Measurements from ENCODE around the gene FGF11. TPM values are rescaled to one million over a fixed set of nuclear protein-coding genes. Genes with fewer than 3 reads are reported as not detected.
A peak's percentile ranks its signal among the peaks of the same experiment; 100 is the strongest.

FGF11 gene
- polyA plus RNA-seq, 1 donor = 6.1 TPM

DNA sequence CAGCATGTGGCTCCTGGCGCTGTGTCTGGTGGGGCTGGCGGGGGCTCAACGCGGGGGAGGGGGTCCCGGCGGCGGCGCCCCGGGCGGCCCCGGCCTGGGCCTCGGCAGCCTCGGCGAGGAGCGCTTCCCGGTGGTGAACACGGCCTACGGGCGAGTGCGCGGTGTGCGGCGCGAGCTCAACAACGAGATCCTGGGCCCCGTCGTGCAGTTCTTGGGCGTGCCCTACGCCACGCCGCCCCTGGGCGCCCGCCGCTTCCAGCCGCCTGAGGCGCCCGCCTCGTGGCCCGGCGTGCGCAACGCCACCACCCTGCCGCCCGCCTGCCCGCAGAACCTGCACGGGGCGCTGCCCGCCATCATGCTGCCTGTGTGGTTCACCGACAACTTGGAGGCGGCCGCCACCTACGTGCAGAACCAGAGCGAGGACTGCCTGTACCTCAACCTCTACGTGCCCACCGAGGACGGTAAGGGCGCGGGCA is 31.0 kb upstream of the FGF11 start:
- no peak for DNase-seq

DNA sequence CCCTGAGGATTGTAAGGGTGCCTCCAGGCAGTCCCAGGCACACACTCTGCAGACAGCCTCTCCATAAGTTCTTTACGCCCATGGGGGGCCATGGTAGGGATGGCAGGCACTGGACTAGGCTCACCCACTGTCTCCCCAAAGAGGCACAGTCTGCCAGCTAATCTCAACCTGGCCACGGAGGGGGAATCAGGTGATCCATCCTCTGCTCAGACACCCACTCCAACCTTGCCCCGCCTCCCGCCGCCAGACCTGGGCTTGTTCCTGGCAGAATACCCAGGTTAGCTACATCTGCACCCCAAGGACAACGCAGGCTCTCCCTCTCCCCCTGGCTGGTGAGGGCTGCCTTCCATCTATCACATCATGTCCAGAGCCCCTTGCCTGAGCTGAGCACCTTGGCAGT is 30.4 kb upstream of the FGF11 start:
- no peak for DNase-seq

DNA sequence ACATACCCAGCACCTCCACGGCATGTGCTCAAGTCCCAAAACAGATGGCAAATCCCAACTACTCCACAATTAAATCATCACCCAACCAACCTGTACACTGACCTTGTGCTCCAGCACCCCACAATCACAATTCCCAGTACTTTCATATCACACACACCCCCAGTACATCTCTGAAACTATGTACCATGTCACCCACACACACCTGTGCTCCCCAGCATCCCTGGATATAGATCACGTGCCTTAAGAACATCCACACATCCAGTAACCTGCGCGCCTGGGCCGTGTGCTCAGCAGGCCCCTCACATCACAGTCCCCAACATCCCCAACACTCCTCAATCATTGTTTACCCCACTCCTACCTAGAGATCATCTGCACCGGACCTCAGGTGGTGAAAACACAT is 29.6 kb upstream of the FGF11 start:
- no peak for DNase-seq

DNA sequence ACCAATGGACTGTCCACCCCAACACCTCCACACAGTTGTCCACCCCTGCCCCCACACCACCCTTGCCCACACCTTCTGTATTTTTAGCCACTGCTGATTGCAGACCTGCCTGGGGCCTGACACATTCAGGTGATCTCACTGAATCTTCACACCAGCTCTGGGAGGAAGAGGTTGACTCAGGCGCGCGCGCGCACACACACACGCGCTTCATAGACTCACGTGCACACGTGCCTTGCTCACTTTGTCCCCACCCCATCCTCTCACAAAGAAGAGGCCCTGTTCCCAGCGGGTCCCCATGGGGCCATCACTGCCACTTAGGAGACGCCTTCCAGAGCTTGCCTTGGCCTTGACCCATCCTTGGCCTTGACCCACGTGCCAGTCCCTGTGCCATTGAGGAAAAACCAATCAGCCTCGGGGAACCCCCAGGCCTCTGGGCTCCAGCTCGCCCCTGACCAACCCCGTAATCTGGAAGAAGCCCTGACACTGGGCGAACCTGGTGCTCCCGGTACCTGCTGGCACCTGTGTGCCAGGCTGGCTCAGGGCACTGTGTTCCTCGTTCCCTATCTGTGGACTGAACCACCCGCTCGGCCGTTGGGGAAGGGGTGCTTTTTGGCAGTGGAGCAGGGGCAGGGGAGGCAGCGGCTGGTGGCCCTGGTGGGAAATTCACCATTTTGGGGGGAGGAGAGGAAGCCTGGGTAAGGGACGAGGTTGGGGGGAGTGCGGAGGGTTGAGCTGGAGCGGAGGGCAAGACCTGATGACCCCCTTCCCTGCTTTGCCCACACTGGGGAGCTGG is 28.5 kb upstream of the FGF11 start:
- DNase-seq = no peak

DNA sequence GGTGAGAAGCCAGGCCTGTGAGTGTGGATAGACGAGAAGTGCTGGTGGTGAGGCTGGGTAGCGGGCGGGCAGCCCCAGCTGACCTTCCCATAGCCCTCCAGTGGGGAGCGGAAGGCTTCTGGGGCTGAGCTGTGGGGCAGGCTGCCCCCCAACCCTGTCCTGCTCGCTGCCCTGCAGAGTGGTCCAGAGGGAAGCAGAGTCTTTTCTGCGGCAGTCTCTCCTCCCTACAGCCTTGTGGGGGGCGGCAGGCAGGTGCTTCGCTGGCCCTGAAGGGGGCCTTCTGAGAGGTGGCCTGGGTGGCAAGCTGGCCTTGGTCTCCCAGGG is 27.9 kb upstream of the FGF11 start:
- no peak for DNase-seq

DNA sequence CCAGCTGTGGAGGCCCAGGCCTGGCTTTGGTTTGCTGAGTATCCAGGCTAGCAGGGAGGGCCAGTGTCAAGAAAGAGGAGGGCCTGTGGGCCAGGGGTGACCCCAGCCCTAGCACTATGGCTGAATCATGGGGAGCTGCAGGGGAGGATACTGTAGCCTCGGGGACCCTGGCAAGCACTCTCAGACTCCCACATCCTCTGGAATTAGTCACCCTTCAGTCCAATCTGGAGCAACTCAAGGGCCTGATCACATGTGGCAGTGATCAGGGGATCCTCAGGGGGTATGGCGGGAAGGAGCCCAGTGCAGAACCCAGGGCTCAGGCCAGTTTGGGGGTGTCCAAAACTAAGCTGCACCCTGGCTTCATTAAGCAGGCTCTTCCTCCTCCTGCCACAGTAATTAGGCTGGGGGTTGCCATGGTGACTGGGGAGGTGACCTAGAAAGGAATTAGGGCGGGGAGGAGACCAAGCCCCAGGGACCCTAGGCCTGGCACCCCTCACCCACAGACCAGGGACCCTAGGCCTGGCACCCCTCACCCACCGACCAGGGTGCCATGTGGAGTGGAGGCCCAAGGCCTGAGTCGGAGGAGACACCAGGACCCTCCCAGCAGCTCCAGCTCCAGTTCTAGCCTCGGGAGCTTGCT is 25.8 kb upstream of the FGF11 start:
- DNase-seq = no peak

DNA sequence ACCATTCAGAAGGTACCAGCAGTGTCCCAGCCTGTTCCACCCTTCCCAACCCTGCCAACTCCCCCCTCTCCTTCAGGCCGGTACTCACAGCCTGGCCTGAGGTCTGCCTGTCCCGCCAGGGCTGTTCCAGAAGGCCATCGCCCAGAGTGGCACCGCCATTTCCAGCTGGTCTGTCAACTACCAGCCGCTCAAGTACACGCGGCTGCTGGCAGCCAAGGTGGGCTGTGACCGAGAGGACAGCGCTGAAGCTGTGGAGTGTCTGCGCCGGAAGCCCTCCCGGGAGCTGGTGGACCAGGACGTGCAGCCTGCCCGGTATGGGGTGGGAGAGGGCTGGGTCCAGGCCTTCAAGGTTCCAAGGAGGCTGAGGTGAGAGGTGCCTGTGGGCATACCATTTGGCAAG is 24.5 kb upstream of the FGF11 start:
- DNase-seq = no peak

DNA sequence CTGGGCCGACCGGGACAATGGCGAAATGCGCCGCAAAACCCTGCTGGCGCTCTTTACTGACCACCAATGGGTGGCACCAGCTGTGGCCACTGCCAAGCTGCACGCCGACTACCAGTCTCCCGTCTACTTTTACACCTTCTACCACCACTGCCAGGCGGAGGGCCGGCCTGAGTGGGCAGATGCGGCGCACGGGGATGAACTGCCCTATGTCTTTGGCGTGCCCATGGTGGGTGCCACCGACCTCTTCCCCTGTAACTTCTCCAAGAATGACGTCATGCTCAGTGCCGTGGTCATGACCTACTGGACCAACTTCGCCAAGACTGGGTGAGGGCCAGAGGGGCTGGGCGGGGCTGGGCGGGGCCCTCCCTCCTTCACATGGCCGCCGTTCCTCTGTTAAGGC is 23.5 kb upstream of the FGF11 start:
- no peak for DNase-seq

DNA sequence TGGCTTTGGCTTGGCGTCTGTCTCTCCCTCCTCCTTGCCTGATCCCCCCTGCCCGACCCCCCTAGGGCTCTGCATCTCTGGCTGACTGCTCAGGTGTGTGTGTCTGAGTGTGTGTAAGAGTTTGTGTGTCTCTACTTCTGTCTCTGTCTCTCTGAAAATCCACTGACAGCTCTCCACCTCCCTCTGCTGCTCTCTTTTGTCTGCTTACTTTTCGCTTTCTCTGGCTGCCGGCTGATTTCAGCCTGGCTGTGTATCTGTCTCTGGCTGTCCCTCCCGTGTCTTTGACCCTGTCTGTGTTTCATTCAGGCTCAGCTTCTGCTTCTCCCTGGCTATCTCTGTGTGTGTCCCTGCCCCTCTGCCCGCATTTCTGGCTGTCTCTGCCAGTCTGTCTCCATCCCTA is 23.0 kb upstream of the FGF11 start:
- no peak for DNase-seq

DNA sequence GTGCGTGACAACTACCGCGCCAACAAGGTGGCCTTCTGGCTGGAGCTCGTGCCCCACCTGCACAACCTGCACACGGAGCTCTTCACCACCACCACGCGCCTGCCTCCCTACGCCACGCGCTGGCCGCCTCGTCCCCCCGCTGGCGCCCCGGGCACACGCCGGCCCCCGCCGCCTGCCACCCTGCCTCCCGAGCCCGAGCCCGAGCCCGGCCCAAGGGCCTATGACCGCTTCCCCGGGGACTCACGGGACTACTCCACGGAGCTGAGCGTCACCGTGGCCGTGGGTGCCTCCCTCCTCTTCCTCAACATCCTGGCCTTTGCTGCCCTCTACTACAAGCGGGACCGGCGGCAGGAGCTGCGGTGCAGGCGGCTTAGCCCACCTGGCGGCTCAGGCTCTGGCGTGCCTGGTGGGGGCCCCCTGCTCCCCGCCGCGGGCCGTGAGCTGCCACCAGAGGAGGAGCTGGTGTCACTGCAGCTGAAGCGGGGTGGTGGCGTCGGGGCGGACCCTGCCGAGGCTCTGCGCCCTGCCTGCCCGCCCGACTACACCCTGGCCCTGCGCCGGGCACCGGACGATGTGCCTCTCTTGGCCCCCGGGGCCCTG is 22.2 kb upstream of the FGF11 start:
- DNase-seq = no peak

DNA sequence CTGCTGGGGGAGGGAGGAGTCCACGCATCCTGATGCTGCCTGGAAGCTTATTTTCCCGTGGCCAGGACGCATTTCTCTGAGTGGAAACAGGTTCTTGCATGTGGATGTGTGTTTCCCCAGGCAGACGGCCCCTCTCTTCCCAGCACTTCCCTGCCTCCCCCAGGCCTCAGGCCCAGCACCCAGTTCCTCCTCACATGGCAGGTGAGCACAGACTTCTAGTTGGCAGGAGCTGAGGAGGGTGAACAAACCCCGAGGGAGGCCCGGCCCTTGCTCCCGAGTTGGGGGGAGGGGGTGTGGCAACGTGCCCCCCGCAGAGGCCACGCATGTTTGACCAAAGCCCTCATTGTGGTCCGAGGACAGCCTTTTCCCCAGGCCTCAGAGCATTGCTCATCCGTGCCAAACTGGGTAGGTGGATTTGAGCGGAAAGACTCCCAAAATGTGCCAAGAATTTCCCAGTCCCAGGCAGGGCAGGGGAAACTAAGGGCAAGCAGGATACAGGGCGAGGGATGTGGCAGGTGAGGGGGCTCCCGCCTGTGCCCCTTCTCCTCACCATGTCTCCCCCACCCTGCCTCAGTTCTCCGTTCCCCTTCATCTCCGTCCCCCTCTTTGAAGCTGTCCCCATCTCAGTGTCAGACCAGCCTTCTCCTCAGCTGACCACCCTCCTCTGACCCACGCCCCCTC is 20.7 kb upstream of the FGF11 start:
- no peak for DNase-seq

DNA sequence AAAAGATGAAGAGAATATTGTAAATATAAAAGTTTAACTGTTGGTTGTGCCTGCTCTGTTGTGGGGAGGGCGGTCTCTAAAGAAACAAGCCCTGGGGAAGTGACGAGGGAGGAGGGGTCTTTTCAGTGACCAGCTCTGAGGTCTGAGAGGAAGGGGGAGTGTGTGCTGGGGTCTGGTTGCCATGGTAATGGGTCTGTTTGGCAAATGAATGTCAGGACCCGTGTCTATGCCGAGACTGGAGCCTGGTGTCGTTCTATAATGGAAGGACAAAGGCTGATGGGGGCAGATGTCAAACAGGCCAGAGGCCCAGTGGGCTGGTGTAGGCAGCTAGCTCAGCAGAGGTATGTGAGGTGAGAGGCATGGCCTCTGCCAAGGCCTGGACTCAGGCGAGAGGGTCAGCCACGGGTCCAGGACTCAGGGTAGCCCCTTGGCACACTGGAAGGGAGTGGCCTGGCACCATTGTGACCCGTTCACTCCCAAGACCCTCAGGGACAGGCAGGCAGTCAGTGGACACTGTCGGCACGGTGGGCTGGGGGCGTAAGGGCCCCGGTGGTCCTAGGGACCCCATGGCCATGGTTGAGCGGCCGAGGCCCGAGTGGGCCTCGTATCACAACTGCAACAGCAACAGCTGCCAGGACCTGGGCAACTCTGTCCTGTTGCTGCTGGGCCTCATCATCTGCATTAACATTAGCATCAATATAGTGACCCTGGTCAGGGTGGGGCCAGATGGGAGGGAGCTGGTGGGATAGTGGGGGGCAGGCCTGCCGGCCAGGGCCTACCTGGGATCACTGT is 19.3 kb upstream of the FGF11 start, which contains the start of gene SPEM1:
Gene SPEM1, plus strand, starts transcription at position 506 of the 792 bp plus-strand sequence. Its CDS starts 61 bp downstream, at position 567.
- peak; percentile 43 for DNase-seq

DNA sequence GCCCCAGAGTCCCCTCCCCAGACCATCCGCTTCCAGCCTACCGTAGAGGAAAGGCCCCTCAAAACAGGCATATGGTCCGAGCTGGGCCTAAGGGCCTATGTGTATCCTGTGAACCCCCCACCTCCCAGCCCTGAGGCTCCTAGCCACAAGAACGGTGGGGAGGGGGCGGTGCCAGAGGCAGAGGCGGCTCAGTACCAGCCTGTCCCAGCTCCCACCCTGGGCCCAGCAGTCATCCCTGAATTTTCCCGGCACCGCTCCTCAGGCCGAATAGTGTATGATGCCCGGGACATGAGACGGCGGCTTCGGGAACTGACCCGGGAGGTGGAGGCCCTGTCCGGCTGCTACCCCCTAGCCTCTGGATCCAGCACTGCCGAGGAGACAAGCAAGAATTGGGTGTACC is 18.1 kb upstream of the FGF11 start:
- no peak for DNase-seq

DNA sequence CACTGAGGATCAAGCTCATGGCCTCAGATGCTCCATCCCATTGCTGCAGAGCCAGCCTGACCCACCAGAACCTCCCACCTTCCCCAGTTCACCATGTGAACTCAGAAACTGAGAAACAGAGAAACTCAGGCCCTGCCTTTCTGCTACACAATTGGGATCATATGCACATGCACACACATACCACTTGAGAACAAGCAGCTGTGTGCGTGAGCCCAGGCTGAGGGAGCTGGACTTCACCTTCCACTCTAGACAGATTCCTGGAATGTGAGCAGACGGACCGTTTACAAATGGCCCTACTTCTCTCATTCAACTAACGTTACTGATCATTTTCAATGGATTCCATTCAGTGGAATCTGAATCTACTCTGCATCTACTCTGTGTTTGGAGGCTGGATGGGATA is 15.6 kb upstream of the FGF11 start:
- no peak for DNase-seq

DNA sequence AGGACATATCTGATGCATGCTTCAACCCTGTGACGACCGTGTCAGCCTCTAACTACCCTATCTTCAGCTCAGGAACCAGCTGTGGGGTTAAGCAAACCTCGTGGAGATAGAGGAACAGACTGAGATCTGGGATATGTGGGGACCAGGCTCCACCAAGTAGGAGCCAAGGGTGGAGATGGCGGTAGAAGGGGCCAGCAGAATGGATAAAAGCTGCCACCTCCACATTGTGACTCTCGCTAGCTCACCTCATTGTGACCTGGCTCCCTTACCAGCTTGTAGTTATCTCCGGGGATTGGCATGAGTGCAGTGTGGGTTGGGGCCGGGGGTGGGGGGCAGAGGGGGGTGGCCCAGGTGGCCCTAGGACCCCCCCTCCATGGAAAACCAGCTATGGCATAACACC is 14.0 kb upstream of the FGF11 start, which contains the start of gene SPEM2:
Gene SPEM2, plus strand, starts transcription at position 301 of the 400 bp plus-strand sequence. Its CDS starts 73 bp downstream, at position 374.
- DNase-seq = no peak

DNA sequence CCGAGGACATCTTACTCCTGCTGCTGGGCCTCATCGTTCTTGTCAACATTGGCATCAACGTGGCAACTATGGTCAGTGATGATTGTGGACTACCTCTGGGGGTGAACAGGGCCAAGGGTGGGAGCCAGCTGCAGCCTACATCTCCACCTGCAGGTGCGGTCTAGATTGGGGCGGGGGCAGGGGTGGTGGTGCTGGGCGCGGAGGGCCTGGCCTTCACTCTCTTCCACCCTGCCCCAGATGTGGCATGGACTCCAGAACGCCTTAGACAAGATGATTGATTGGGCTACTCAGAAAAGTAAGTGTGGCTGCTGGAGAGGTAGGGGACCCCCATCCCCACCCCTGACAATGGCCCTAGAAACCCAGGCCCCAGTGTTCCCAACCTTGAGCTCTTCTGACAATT is 13.6 kb upstream of the FGF11 start:
- no peak for DNase-seq

DNA sequence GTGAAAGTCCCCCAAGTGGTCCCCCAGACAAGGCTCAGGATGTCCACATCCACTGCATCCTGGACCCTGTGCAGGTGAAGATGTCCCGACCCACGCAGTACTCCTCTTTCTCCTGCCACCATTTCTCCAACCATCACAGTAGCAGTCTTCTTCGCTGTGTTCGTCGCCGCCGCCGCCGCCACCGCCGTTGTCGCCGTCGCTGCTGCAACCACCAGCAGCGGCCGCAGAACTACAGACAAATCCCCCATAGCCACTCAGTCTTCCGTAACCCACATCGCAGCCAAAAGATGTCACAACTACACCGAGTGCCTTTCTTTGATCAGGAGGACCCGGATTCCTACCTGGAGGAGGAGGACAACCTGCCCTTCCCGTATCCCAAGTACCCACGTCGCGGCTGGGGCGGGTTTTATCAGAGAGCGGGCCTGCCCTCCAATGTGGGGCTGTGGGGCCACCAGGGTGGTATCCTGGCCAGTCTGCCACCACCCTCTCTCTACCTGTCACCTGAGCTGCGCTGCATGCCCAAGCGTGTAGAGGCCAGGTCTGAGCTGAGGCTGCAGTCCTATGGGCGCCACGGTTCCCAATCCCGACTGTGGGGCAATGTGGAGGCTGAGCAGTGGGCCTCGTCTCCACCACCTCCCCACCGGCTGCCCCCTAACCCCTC is 13.0 kb upstream of the FGF11 start:
- DNase-seq = no peak

DNA sequence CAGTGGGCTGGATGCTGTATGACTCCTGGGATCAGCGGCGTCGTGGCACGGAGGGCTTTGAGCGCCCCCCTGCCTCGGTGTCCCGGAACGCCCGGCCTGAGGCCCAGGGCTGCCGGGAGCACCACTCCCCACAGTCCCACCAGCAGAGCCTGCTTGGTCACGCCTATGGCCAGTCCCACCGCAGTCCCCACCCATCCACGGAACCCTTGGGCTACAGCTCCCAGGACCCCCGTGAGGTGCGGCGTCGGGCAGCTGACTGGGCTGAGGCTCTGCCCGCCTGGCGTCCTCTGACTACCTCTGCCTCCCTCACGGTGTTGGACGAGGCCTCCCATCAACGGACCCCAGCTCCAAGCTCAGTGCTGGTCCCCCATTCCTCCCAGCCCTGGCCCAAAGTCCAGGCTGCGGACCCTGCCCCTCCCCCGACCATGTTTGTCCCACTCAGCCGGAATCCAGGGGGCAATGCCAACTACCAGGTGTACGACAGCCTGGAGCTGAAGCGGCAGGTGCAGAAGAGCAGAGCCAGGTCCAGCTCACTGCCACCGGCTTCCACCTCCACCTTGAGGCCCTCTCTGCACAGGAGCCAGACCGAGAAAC is 12.3 kb upstream of the FGF11 start:
- DNase-seq = no peak

DNA sequence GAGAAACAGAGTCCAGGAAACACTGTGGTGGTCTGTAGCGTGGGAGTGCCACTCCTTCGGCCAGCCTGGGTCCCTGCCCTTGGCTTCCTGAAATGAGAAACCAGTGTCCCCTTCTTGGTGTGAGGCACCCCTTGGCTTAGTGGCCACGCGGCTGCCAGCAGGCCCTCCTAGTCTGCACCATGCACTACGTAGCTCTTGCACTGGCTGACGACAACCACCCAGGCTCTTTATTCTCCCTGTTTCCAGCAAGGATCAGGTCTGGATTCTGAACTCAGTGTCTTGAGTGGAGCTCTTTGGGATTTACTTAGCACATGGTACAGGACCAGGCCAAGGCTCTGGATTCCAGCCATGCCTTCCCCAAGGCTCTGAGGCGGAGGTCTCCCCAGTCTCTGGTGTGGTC is 11.8 kb upstream of the FGF11 start:
- DNase-seq = no peak

DNA sequence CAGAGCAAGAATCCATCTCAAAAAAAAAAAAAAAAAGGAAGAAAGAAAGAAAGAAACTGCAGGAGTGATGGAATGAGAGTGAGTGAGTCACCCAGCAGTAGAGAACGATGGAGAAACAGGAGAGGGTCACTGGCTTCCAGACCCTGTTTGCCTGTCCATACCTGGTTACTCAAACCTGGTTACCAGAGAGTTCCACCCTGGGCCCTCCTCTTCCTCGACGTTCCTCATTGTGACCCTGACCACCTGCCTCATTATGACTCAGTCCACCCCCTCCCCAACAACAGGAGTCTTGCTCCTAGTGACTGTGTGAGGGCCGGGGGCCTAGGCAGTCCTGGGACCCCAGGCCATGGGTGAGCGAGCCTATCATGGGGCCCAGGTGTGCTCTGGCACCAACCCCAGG is 10.8 kb upstream of the FGF11 start, which contains the start of gene SPEM3:
Gene SPEM3, plus strand, starts transcription at position 301 of the 400 bp plus-strand sequence. Its CDS starts 46 bp downstream, at position 347.
- DNase-seq = no peak

DNA sequence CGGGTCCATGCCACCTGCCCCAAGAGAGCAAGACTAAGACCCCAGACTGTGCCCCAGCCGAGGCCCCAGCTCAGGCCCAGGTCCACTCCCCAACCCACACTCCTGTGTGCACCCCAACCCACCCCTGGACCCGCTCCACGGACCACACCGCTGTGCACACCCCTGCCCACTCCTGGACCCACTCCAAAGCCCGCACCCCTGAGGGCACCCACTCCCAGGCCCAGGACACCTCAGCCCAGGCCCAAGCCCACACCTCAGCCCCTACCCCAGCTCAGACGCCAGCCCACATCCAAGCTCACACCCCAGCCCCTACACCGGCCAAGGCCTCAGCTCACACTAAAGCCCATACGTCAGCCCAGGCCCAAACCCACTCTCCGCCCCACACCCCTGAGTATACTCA is 9.6 kb upstream of the FGF11 start:
- DNase-seq = no peak

All from left kidney (tissue), 2 donors.